HG03457 (cell line): ENCODE measurements around the gene IQCH.

ENCODE experiments used
- ATAC-seq: cut with Tn5 transposase; IDR thresholded peaks from one replicate; pipeline ENCODE4 v1.9.1; 2021; ENCODE audit warnings: moderate number of reproducible peaks; ENCODE audit not compliant: unreplicated experiment

The IQCH gene

DNA sequence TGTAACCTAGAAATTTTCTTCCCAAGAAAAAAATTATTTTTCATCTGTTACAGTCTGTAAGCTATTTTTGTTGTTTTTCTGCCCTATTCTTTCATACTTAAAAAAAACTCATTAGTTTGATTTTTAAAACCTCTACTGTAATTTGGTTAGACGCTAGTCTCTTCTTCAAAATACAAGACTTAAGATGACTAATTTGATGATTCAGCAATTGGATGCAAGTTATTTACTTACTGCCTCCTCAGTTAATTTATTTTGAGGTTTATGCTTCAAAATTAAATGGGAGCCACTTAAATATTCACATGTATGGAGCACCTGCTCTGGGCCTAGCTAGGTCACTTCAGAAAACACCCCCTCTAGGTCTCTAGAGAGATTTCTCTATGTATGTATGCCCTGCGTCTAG lies 132.4 kb downstream of the IQCH start:
- ATAC-seq, result no peak

DNA sequence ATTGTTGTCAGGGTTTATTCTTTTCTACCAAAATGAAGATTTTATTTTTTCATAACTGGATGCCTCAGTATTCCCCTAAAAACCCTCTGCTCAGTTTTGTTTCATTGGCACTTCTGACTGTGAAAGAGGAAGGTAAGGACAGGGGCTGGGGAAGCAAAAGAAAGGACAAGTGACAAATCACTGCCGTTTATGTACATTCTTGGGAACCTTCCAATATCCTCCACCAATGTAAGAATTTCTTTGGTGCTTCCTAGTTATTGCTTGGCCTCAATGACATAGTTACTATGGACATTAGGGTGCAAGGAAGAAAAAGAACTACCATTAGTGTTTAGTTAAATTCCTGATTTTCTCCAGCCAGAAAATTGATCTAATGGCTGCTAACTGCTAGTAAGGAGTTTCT lies 135.4 kb downstream of the IQCH start:
- no peak for ATAC-seq

GRCh38 chr15:67394873-67395639 lies 140.5 kb downstream of the IQCH start:
- no peak for ATAC-seq

DNA sequence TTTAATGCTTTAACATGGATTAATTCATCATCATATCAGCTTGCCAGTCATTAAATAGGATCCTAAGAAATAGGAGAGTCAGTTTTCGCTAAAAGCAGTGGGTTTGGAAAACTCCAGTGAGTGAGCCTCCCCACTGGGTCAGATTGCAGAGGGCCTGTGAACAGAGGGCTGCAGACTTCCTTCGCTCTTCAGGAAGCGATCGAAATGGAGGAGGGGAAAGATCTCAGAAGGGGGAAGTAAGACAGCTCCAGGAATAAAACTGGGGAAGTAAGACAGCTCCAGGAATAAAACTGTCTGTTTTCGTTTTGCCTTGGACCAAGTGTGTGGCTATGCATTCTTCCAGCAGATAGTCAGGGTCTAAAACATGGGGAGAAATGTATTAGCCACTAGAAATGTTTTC lies 141.5 kb downstream of the IQCH start:
- no peak for ATAC-seq

DNA sequence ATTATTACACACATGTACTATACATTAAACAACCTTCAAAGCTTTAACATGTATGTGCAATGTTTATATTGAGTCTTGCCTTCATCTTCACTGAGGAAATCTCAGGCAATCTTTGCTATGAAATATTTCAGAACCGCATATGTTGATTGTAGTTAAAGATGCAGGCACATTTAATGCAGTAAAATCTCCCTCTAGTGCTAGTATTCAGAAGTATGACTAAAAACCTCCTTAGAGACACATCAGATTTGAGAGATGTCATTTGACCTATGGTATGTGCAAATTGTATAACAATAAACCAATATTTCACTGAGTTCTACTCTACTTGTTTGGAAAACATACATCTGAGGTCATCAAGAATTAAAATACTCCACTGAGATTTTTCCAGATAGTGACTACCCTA lies 142.6 kb downstream of the IQCH start:
- ATAC-seq, result no peak

- ATAC-seq, result no peak
Observed at GRCh38 chr15:67399925-67400324, 145.3 kb downstream of the IQCH start.

GRCh38 chr15:67400890-67401289 lies 146.3 kb downstream of the IQCH start:
- no peak for ATAC-seq

GRCh38 chr15:67401336-67401735 lies 146.8 kb downstream of the IQCH start:
- ATAC-seq, result no peak

- ATAC-seq, result no peak
Observed at GRCh38 chr15:67403428-67404154, 149.0 kb downstream of the IQCH start.

- no peak for ATAC-seq
Observed at GRCh38 chr15:67405208-67406191, 150.9 kb downstream of the IQCH start.

DNA sequence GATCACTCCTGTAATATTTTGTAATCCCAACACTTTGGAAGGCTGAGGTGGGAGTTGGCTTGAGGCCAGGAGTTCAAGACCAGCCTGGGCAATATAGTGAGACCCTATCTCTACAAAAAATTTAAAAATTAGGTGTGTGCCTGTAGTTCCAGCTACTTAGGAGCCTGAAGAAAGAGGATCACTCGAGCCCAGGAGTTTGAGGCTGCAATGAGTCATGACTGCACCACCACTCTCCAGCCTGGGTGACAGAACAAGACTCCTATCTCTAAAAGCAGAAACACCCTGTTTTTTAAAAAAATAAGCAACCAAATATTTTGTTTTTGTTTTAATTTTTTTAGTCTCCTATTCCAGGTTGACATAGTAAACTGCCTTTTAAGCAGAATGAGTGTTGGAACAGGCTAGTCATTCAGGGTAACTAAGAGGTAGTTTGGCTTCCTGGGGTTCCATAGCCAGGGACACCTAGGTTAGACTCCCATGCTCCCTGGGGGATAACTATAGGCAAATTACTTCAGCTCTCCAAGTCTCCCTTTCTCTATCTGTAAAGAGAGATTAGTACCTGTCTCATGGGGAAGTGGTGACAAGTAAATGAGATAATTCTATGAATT lies 151.8 kb downstream of the IQCH start:
- no peak for ATAC-seq

DNA sequence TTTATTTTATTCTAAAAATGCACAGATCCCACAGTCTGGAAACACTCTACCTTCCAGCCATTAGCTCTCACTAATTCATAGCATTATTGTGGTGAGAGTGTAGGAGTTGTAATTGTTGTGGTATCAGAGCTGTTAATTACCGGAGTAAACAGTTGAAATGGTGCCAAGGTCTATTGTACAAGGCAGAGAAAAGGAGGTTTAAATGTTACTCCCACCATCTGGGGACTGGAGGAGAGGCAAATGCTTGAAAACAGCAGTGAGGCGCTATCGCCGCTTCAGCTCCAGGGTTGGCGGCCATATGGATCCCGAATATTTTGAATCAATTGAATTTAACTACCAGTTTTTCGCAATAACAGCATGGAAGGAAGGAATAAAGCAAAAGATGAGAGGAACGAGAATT lies 153.2 kb downstream of the IQCH start:
- no peak for ATAC-seq

DNA sequence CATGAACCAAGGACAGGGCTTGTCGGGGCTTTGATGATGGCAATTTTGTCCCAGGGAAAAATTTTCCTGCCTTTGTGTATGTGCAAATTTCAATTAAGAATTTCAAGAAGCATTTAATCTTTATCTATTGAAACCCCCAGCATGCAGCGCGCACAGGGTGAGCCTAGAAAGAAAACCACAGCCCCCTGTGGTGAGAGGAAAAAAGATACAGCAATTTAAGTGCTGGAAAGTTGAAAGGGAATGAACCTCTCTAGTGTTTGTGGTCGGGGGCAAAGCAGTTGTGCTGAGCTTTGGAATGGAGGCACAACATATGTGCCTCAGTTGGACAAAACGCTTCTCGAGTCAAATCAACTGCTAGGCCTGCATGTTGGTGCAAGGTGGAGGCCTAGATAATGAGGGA lies 154.6 kb downstream of the IQCH start:
- no peak for ATAC-seq

DNA sequence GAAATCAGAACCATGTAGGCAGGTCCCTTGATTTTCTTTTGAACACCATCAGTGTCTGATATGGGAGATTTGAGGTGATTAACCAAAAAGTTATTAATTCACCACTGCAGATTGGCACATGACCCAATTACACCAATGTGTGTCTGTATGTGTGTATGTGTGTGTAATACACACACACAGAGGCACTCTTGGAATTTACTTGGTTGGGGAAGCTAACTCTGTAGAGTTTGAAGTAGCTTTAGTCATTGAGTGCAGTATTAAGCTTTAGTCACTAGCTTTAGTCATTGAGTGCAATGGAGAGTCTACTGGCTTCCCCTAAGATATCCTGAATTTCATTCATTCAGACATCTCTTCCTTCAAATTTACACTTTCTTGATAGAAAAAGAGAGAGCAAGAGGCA lies 156.9 kb downstream of the IQCH start:
- no peak for ATAC-seq

- no peak for ATAC-seq
Observed at GRCh38 chr15:67413770-67414390, 159.3 kb downstream of the IQCH start.

DNA sequence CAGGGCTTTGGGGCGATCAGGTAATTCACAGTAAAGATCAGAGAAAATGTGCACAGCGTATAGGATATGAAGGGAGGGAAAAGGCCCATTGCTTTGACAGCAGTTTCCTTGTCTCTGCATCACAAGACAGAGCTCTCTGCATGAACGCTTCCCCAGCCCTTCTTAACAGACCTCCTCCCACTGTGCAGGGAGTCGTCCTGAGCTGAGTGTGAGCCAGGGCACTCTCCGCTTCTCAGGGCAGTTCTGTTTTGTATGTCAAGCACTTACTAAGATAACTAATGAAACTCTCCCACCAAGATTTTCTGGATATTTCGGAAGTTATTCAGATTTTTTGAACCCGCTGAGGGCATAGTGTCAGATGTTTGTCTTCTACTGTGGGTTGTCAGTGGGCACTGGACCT lies 160.6 kb downstream of the IQCH start:
- no peak for ATAC-seq

- no peak for ATAC-seq
Observed at GRCh38 chr15:67416891-67417290, 162.3 kb downstream of the IQCH start.

- no peak for ATAC-seq
Observed at GRCh38 chr15:67419705-67420104, 165.1 kb downstream of the IQCH start.

DNA sequence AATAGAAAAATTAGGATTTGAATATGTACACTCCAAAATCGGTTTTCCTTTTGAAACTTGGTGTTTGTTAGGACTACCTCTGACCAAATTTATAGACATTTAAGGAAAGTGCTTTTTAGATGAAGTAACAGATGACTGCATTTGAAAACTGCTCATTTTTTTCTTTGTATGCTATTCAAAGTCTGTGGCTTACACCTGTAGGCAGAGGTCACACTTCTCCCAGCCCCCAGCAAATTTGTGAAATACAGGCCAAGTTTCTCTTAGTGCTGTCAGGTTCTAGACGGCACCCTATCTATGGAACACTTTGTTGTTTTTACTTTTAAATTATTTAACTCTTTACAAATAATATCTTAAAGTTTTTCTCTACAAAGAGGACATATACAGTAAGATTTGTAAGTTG lies 165.6 kb downstream of the IQCH start:
- ATAC-seq, result no peak

GRCh38 chr15:67421105-67421504 lies 166.5 kb downstream of the IQCH start:
- no peak for ATAC-seq

GRCh38 chr15:67422296-67422695 lies 167.7 kb downstream of the IQCH start:
- no peak for ATAC-seq
